Measurements from ENCODE around the gene NUDC.
"Not testable (repeated sequence)": the region's sequence is repeated elsewhere in the genome, so short reads cannot be mapped to it uniquely, and the experiment has no call there.

The NUDC gene

DNA sequence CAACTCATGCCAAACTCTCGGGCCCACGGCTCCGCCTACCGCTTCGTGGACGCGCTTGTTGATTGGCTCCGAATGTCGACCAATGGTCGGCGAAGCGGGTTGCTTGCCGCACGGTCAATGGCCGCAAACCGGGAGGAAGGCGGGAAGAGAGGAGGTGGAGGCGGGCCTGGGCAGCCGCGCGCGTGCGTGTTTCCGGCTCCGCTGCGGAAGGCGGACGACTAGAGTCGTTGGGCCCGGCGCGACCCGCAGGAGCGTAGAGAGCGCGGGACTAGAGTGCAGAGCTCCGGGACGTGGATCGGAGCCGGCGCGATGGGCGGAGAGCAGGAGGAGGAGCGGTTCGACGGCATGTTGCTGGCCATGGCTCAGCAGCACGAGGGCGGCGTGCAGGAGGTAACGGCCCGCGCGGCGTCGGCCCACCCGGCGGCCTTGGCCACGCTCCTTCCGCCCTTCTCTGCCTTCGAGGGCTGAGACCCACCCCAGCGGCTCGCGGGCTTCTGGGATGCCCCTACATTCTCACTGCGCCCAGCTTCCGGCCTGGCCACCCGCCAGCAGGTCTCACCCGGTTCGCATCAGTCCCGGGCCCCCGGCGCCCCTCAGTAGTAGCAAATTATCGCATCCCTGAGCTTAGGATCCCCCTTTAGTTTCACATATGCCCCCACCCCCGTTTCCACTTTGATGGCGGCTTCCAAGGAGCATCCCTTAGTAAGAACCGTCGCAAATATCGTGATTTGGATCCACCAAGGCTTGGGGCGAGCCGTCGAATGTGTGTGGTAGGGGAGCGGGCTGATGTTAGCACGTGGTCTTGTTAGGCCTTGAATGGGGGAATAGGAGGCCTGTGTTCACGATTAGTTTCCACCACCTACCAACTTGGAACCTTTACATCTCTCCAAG is at the start of gene NUDC:
TSS of gene NUDC (plus strand) at position 204 of the 891 bp plus-strand sequence. CDS start at position 310, 106 bp downstream.
- peak; percentile 91 to 92 for DNase-seq

- not testable (repeated sequence) for DNase-seq
Measured at GRCh38 chr1:26873097-26873496, 48.4 kb upstream of the NUDC start.

- DNase-seq: no peak
Measured at GRCh38 chr1:26874896-26875295, 46.6 kb upstream of the NUDC start.

DNA sequence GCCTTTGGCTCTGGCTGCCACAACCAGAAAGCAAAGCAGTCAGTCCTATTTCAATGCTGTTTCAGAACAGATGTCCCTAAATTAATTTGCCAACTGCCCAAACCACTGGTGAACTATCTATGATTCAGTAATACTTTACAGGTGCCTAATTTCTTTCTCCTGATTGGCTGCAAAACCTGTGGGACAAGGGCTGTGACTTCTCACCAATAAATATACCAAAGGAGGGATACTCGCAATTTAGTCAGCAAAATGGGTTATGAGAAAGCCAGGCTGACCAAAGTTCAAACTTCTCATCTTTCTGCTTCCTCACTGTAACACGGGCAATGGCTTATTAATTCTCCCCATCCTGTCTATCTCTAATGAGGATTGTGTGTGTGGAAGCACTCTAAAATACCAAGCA is 44.2 kb upstream of the NUDC start:
- DNase-seq: no peak

- DNase-seq: no peak
Measured at GRCh38 chr1:26879793-26880192, 41.8 kb upstream of the NUDC start.

GRCh38 chr1:26881611-26882010 is 39.9 kb upstream of the NUDC start:
- DNase-seq: not testable (repeated sequence)

- no peak for DNase-seq
Measured at GRCh38 chr1:26882696-26883463, 38.7 kb upstream of the NUDC start.

- no peak for DNase-seq
Measured at GRCh38 chr1:26887125-26887524, 34.4 kb upstream of the NUDC start.

- DNase-seq: no peak
Measured at GRCh38 chr1:26888231-26888630, 33.3 kb upstream of the NUDC start.

GRCh38 chr1:26889551-26890466 is 31.7 kb upstream of the NUDC start, which contains the start of gene GPN2:
GPN2 (minus strand) TSS chr1:26890283; CDS start chr1:26890096, 187 bp downstream.
- DNase-seq: peak; percentile 67 to 69

DNA sequence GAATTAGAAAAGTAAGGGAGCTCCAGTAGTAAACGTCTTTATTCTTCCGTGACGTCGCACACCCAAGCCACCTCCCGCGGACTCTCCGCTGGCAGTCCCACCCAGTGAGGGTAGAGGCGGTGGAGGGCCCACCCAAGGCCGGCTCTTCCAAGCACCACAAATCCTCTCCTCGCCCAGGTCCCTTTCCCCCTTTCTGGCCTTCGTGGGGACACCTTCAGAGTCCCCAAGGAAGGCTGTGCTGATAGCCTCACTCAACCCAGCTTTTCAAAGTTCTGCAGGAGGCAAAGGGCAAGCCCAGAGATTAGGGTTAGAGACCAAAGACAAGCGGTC is 31.1 kb upstream of the NUDC start:
- no peak for DNase-seq

- no peak for DNase-seq
Measured at GRCh38 chr1:26894263-26894662, 27.3 kb upstream of the NUDC start.

DNA sequence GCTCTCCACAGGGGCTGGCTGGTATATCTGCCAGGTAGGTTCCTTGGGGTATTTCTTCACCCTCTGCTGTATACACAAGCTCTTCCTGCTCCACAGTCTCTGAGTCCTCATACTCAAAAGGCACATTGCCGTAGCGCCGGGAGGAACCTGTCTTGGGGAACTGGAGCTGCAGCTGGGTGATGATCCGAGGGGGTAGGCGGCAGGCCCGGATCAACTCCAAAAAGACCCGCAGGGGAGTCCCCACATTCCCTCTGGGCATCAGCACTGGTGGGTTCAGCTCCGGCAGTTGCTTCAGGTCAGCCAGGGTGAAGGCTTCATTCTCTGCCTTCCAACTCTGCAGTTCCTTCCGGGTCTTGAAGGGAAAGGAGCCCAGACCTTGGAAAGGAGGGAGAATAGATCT is 24.2 kb upstream of the NUDC start:
- no peak for DNase-seq

DNA sequence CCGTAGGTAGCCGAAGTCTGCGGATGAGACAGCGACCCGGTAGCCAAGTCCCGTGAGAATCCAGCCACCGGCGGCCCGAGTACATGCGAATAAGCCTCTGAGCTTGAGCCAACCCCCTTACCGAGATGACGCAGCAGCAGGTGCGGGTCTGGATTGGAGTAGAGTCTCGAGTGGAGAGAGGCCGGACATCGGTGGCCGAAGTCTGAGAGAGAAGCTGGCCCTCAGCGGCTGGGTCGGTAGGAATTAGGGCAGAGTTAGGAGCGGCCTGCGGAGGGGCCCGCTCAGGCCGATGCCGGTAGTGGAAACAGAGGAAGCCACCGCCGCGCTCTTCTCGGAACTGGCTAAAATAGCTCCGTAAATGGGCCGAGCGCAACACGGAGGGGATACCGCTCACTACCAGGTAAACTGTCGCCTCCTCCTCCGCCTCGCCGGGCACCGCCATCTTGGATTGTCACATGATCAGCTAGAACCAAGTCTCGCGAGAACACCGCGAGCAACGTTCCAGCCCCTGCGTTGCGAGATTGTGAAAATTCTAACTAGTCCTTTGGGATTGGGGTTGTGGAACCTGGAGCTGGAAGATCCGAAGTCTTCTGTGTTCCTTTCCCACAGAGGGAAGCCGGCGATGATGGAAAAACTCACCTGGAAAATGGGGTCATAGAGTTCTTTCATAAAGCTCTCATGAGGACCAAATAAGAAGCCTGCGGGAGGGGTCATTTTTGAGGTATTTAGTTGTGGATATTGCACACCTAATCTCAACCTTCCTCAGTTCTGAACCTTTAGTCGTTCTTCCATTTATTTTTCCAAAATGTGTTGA is 21.3 kb upstream of the NUDC start, which contains the start of gene GPATCH3:
TSS of gene GPATCH3 (minus strand) at position 467 of the 814 bp plus-strand sequence. CDS start at position 442, 25 bp downstream.
- peak; percentile 84 to 86 for DNase-seq

DNA sequence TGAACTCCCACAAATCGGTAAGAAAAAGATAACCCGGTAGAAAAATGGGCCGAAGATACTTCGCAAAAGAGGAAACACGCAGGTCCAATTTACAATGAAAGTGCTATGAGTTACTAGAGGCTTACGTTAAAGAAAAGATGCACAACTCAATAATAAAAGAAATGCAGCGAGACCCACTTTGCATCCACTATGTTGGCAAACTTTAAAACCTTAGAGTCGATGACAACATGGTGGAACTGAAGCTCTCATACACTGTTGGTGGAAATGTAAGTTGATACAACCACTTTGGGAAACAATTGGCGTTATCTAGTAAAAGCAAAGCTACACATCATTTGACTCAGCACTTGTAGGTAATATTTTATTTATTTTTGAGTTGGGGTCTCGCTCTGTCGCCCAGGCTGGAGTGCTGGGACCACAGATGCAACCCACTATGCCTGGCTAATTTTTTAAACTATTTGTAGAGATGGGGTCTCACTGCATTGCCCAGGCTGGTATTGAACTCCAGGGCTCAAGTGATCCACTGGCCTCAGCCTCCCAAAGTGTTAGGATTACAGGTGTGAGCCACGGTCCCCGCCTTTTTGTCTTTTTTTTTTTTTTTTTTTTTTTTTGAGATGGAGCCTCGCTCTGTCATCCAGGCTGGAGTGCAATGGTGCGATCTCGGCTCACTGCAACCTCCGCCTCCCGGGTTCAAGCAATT is 20.6 kb upstream of the NUDC start:
- no peak for DNase-seq

DNA sequence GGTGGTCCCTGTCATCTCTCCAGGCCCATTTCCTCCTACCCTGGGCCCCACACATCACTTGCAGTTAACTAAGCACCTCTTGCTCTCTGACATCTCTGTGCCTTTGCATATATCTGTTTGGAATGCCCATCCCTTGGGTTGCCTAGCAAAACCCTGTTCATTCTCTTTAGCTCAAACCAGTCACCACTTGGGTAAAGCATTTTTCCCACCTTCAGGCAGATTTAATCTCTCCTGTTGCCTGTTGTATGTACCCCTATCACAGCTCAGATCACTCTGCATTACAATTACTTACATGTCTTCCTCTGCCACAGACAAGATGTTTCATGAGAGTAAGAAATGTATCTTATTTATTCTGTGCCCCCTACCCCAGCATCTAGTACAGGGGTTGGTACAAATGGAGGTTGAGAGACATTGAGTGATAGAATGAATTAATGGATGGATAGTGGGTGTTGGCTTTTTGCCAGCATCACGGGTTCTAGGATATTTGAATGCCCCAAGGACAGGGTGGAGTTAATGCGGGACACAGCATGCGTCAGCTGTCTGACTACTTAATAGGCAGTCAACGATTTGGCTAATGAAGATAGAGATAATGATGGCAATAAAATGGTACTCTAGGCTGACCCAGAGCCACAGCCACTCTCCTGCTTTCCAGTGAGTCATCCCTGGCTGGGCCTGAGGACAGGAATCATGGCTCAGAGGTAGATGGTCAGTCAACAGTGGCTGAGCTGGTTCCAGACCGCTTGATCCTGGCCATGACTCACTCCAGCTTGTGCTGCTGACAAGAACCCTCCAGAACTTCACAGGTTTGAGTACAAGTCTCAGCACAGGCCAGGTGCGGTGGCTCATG is 14.2 kb upstream of the NUDC start:
- DNase-seq: no peak

- no peak for DNase-seq
Measured at GRCh38 chr1:26909951-26910342, 11.6 kb upstream of the NUDC start.

DNA sequence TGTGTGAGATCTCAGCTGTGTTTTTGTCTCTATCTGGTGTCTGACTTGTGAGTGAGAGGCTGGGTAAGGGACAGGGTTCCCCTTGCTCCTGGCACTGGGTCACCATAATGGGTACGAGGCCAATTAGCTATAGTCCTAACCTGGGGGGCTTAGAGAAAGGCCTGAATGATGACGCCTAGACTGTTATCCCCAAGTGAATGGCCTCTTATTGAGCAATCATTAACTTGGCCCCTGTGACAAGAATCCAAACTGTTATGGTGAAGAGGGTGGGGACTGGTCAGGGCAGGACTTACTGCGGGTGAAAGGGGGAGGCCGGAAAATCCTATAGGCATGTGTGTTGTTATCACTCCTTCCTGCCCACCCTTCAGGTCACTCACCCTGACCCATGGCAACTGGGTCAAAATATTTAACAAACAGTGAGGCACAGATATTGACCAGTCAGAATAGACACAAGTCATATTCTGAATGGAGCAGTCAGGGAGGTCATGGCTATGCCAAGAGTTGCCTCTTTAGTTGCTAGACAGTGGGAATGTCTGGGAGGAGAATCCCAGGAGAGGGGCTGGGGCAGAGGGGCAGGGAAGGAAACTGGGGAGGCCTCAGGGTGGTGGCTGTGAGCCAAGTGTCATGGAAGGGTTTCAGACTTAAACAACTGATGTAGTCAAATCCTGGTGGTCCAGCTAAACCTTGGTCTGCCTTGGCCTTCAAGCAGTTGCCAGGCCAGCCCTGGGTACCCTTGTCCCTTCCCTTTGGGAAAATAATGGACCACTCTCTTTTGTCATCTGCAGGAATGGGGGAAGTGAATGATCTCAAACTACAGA is 11.0 kb upstream of the NUDC start:
- DNase-seq: no peak

Data from stimulated activated CD4-positive, alpha-beta T cell treated with anti-CD3 and anti-CD28 coated beads, Interleukin-2, amount 100 ng/mL, for 48 hours (primary cell).